Activated CD8-positive, alpha-beta T cell treated with anti-CD3 and anti-CD28 coated beads for 36 hours (primary cell): ENCODE results near the gene BRF1. TPM values are rescaled to one million over a fixed set of nuclear protein-coding genes. Genes with fewer than 3 reads are reported as not detected.

ENCODE experiments used
- ATAC-seq: fragments of 200-7000 bp; cut with Tn5 transposase; one replicate; pipeline ENCODE4 v1.10.0; 2021; ENCODE audit warnings: mild to moderate bottlenecking, moderate library complexity
- CTCF ChIA-PET: fragments of 350-600 bp; sonication (Branson Sonifier 250); formaldehyde crosslinking; loops from one replicate; lab custom pipeline; 2021; ENCODE audit warnings: antibody characterized with exemption; lab: Charles Lee
- POLR2A ChIA-PET: fragments of 350-600 bp; sonication (Branson Sonifier 250); formaldehyde crosslinking; loops from one replicate; lab custom pipeline; 2021; ENCODE audit warnings: antibody characterized with exemption; lab: Charles Lee
- DNase-seq: peaks from one replicate; pipeline ENCODE4 v3.0.0-alpha.2; 2020
- H3K27ac Mint-ChIP-seq: one replicate; pipeline ENCODE4 v1.8.0; 2021; ENCODE audit warnings: mild to moderate bottlenecking, mixed read lengths
- H3K27me3 Mint-ChIP-seq: one replicate; pipeline ENCODE4 v1.8.0; 2021; ENCODE audit warnings: mixed read lengths
- H3K36me3 Mint-ChIP-seq: one replicate; pipeline ENCODE4 v1.8.0; 2021; ENCODE audit warnings: low read depth, mixed read lengths
- H3K4me1 Mint-ChIP-seq: one replicate; pipeline ENCODE4 v1.8.0; 2021; ENCODE audit warnings: low read depth, mixed read lengths
- H3K4me3 Mint-ChIP-seq: one replicate; pipeline ENCODE4 v1.8.0; 2021; ENCODE audit warnings: mild to moderate bottlenecking, moderate library complexity, mixed read lengths
- H3K9me3 Mint-ChIP-seq: one replicate; pipeline ENCODE4 v1.8.0; 2021; ENCODE audit warnings: mixed read lengths
- intact Hi-C: fragments of 100-400 bp; cut with micrococcal nuclease; formaldehyde crosslinking; loops from one replicate; pipeline ENCODE4 v1.10.0; 2022
- total RNA-seq, 2 experiments: library from RNA; stranded (reverse); gene quantifications; one replicate each; pipeline ENCODE4 v1.2.3, GENCODE V29; 2021
- TF ChIP-seq, protein P1 (sequence below): fragments of 200-600 bp; IDR thresholded peaks from one replicate; pipeline ENCODE4 v1.8.0; 2022; ENCODE audit warnings: antibody characterized with exemption, mild to moderate bottlenecking

Gene BRF1
- total RNA-seq, 2 experiments from 2014 or later = 25.3 to 26.6 TPM

DNA sequence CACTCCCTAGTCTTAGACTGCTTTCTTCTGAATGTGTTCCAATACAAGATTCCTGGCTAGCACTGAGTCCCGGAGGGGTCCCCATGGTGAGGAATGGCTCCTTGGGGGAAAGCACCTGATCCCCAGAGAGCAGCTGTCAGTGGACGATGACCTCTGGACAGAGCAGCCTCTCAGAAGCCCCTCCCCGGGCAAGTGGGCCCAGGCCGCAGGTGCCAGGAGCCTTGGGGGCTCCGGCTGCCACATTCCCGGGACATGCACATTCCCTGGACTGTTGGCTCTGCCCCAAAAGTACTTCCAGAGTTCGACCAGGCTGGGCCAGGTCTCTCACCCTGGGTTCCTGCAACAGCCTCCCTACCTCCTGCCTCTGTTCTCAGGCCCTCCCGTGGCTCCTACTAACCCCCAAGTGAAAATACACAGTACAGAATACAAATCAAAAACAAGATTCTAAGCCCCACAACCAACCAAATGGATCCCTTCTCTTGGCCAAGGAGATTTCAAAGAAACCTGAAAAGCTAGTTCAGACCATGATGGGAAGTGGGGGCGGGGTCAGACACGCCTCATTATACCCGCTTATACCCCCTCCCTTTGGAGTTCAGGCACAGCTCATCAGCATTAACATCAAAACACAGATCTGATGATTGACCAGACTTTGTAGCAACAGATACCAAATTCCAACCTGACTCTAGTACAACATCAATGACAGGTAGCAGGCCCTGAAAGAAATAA lies 75.8 kb downstream of the BRF1 start:
- intact Hi-C loops = no loop called here
- no peak for ATAC-seq
- no peaks in the 10 kb centered on the region for H3K27me3 Mint-ChIP-seq
- no peak overlapping the region for H3K4me3 Mint-ChIP-seq
- H3K27ac Mint-ChIP-seq = no peak overlapping the region
- no peak for DNase-seq
- ChIA-PET CTCF (no interaction called here), POLR2A (interaction anchor here (0.7 kb wide), 1 partner anchor 116 kb away, joined by 3 read pairs; no protein-coding TSS in a partner anchor)
- no peaks in the 10 kb centered on the region for H3K4me1 Mint-ChIP-seq
- peaks cover 5% of the 10 kb centered on the region for H3K36me3 Mint-ChIP-seq
- H3K9me3 Mint-ChIP-seq = no peaks in the 10 kb centered on the region
- TF ChIP-seq, protein P1, sequence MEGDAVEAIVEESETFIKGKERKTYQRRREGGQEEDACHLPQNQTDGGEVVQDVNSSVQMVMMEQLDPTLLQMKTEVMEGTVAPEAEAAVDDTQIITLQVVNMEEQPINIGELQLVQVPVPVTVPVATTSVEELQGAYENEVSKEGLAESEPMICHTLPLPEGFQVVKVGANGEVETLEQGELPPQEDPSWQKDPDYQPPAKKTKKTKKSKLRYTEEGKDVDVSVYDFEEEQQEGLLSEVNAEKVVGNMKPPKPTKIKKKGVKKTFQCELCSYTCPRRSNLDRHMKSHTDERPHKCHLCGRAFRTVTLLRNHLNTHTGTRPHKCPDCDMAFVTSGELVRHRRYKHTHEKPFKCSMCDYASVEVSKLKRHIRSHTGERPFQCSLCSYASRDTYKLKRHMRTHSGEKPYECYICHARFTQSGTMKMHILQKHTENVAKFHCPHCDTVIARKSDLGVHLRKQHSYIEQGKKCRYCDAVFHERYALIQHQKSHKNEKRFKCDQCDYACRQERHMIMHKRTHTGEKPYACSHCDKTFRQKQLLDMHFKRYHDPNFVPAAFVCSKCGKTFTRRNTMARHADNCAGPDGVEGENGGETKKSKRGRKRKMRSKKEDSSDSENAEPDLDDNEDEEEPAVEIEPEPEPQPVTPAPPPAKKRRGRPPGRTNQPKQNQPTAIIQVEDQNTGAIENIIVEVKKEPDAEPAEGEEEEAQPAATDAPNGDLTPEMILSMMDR = no peak

DNA sequence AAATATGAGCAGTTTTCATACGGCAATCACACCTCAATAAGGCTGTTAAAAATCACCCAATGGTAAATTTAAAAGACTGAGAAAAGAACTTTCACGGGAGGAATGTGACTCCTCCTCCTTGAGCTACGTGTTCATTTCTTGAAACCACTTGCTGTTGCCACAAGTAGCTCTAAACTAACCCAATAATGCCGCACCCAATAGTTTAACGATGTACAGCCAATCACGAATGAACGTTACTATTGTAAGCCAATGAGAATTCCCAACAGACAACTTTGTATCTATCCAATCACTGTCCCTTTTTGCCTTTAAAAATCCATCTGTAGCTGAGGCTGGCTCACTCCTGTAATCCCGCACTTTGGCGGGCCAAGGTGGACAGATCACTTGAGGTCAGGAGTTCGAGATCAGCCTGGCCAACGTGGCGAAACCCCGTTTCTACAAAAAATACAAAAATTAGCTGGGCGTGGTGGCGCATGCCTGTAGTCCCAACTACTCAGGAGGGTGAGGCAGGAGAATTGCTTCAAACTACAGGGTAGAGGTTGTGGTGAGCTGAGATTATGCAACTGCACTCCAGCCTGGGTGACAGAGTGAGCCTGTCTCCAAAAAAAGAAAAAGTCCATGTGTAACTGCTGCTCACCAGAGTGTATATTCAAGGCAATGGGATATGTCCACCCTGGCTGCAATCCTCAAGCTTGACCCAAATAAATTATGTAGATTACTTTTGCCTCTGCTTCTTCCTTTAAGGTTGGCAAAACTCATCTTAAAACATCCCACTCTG lies 76.8 kb downstream of the BRF1 start:
- POLR2A ChIA-PET = no interaction called here
- H3K36me3 Mint-ChIP-seq = peaks cover 6% of the 10 kb centered on the region
- intact Hi-C loops = no loop called here
- H3K27me3 Mint-ChIP-seq = no peaks in the 10 kb centered on the region
- H3K27ac Mint-ChIP-seq = no peak overlapping the region
- CTCF ChIA-PET = interaction anchor here (0.9 to 1.1 kb wide), 2 partner anchors 21 to 134 kb away, joined by 3 to 5 read pairs; no protein-coding TSS in a partner anchor
- TF ChIP-seq, protein P1 = no peak
- no peaks in the 10 kb centered on the region for H3K9me3 Mint-ChIP-seq
- H3K4me3 Mint-ChIP-seq = no peak overlapping the region
- no peak for ATAC-seq
- no peaks in the 10 kb centered on the region for H3K4me1 Mint-ChIP-seq
- no peak for DNase-seq

DNA sequence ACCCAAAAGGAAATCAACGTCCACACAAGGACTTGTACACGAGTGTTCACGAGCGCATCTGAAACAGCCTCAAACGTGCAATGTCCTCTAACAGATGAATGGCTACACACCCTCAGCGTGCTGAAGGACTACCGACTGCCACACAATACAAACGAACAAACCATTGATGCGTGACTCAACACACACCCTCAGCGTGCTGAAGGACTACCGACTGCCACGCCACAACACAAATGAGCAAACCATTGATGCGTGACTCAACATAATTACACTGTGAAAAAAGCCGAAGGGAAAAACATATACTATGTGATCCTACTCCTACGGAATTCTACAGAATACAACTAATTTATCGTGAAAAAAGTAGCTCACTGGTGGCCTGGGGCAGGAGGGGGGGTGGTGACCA lies 77.5 kb downstream of the BRF1 start:
- DNase-seq = no peak
- POLR2A ChIA-PET = no interaction called here
- CTCF ChIA-PET = no interaction called here
- intact Hi-C loops = no loop called here
- Mint-ChIP-seq H3K9me3 (no peaks in the 10 kb centered on the region), H3K4me3 (no peak overlapping the region), H3K36me3 (peaks cover 8% of the 10 kb centered on the region), H3K4me1 (no peaks in the 10 kb centered on the region), H3K27ac (no peak overlapping the region), H3K27me3 (no peaks in the 10 kb centered on the region)
- TF ChIP-seq, protein P1 = no peak
- no peak for ATAC-seq

DNA sequence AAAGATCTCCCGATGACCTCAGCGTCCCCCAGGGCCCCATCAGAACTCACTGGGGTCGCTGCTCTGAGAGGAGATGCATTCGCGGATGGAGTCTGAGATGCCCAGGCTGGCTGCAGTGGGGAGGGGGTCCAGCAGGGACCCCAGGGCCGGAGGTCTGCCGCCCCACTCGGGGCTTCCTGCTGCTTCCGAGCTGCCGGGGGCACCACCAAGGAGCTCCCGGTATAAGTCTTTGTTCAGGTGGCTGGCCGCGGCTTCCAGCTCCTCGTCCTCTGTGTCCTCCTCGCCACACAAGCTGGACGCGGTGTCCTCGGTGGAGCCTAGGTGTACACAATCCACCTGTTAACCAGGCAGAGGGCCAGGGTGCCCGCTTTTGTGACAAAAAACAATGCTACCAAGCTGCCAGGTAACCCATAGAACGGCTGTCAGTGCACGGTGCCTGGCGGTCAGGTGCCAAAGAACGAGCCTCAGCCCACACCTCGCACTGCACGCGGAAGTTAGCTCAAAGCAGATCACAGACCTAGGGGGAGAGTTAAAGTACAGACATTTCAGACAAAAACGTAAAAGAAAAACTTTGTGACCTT lies 79.1 kb downstream of the BRF1 start:
- Mint-ChIP-seq H3K27ac (no peak overlapping the region), H3K4me3 (no peak overlapping the region), H3K36me3 (peaks cover 6% of the 10 kb centered on the region), H3K27me3 (no peaks in the 10 kb centered on the region), H3K9me3 (no peaks in the 10 kb centered on the region), H3K4me1 (no peaks in the 10 kb centered on the region)
- no peak for DNase-seq
- ChIA-PET POLR2A (no interaction called here), CTCF (no interaction called here)
- no peak for ATAC-seq
- intact Hi-C loops = no loop called here
- TF ChIP-seq, protein P1 = no peak
